Activated naive CD8-positive, alpha-beta T cell treated with anti-CD3 and anti-CD28 coated beads, Interleukin-2, amount 10 ng/mL, durations not matched to agents 7 days and 5 days (primary cell): ENCODE results near the gene POLD1. TPM values are rescaled to one million over a fixed set of nuclear protein-coding genes. Genes with fewer than 3 reads are reported as not detected.

ENCODE experiments used
- ATAC-seq: fragments of 150-1000 bp; cut with Tn5 transposase; one replicate; pipeline ENCODE4 v1.10.0; 2021; ENCODE audit warnings: low read depth, moderate library complexity
- POLR2A ChIA-PET: fragments of 350-600 bp; sonication (Branson Sonifier 250); formaldehyde crosslinking; loops from one replicate; lab custom pipeline; 2021; ENCODE audit warnings: antibody characterized with exemption; lab: Charles Lee
- DNase-seq: peaks from one replicate; pipeline ENCODE4 v3.0.0; 2021
- H3K27ac Mint-ChIP-seq: one replicate; pipeline ENCODE4 v1.8.0; 2022; ENCODE audit warnings: mild to moderate bottlenecking, mixed read lengths
- H3K27me3 Mint-ChIP-seq: one replicate; pipeline ENCODE4 v1.8.0; 2022; ENCODE audit warnings: mild to moderate bottlenecking, moderate library complexity, mixed read lengths
- H3K36me3 Mint-ChIP-seq: one replicate; pipeline ENCODE4 v1.8.0; 2021; ENCODE audit warnings: mild to moderate bottlenecking, mixed read lengths
- H3K4me1 Mint-ChIP-seq: one replicate; pipeline ENCODE4 v1.8.0; 2021; ENCODE audit warnings: mixed read lengths
- H3K4me3 Mint-ChIP-seq: one replicate; pipeline ENCODE4 v1.8.0; 2022; ENCODE audit warnings: mild to moderate bottlenecking, moderate library complexity, mixed read lengths
- H3K9me3 Mint-ChIP-seq: one replicate; pipeline ENCODE4 v1.8.0; 2021; ENCODE audit warnings: mixed read lengths
- total RNA-seq, 2 experiments: library from RNA; stranded (reverse); gene quantifications; one replicate each; pipeline ENCODE4 v1.2.3, GENCODE V29; 2021

The POLD1 gene
- total RNA-seq, 2 experiments from 2014 or later, result 131 to 143 TPM

GRCh38 chr19:50419022-50419579 is 35.0 kb downstream of the POLD1 start:
- Mint-ChIP-seq H3K27ac (peak overlapping the region; percentile 22), H3K4me1 (peaks cover 11% of the 10 kb centered on the region), H3K9me3 (no peaks in the 10 kb centered on the region), H3K4me3 (no peak overlapping the region), H3K27me3 (peaks cover 12% of the 10 kb centered on the region), H3K36me3 (peaks cover 9% of the 10 kb centered on the region)
- DNase-seq (no peak), ATAC-seq (no peak)
- POLR2A ChIA-PET, result no interaction called here

GRCh38 chr19:50419580-50420035 is 35.5 kb downstream of the POLD1 start:
- DNase-seq (no peak), ATAC-seq (no peak)
- H3K27me3 Mint-ChIP-seq, result peaks cover 12% of the 10 kb centered on the region
- peak overlapping the region; percentile 22 for H3K27ac Mint-ChIP-seq
- H3K36me3 Mint-ChIP-seq, result peaks cover 9% of the 10 kb centered on the region
- peaks cover 11% of the 10 kb centered on the region for H3K4me1 Mint-ChIP-seq
- no peaks in the 10 kb centered on the region for H3K9me3 Mint-ChIP-seq
- H3K4me3 Mint-ChIP-seq, result no peak overlapping the region
- POLR2A ChIA-PET, result no interaction called here

GRCh38 chr19:50420127-50420526 is 36.0 kb downstream of the POLD1 start:
- POLR2A ChIA-PET, result no interaction called here
- DNase-seq (no peak), ATAC-seq (no peak)
- Mint-ChIP-seq H3K4me1 (peaks cover 11% of the 10 kb centered on the region), H3K27me3 (peaks cover 12% of the 10 kb centered on the region), H3K36me3 (peaks cover 9% of the 10 kb centered on the region), H3K27ac (no peak overlapping the region), H3K9me3 (no peaks in the 10 kb centered on the region), H3K4me3 (no peak overlapping the region)

- Mint-ChIP-seq H3K4me1 (peaks cover 11% of the 10 kb centered on the region), H3K27me3 (peaks cover 12% of the 10 kb centered on the region), H3K36me3 (peaks cover 9% of the 10 kb centered on the region), H3K4me3 (no peak overlapping the region), H3K9me3 (no peaks in the 10 kb centered on the region), H3K27ac (no peak overlapping the region)
- ATAC-seq (no peak), DNase-seq (no peak)
- POLR2A ChIA-PET, result no interaction called here
These were observed 36.7 kb downstream of the POLD1 start for GRCh38 chr19:50420808-50421207.

GRCh38 chr19:50422397-50423278 is 38.5 kb downstream of the POLD1 start:
- peaks cover 7% of the 10 kb centered on the region for H3K36me3 Mint-ChIP-seq
- H3K27ac Mint-ChIP-seq, result no peak overlapping the region
- DNase-seq, result no peak
- H3K4me1 Mint-ChIP-seq, result peaks cover 11% of the 10 kb centered on the region
- H3K4me3 Mint-ChIP-seq, result no peak overlapping the region
- POLR2A ChIA-PET, result interaction anchor here (0.6 kb wide), 1 partner anchor 7 kb away, joined by 3 read pairs; no protein-coding TSS in a partner anchor
- ATAC-seq, result no peak
- H3K27me3 Mint-ChIP-seq, result peaks cover 12% of the 10 kb centered on the region
- H3K9me3 Mint-ChIP-seq, result no peaks in the 10 kb centered on the region

- Mint-ChIP-seq H3K4me1 (peaks cover 11% of the 10 kb centered on the region), H3K36me3 (peaks cover 7% of the 10 kb centered on the region), H3K27ac (no peak overlapping the region), H3K9me3 (no peaks in the 10 kb centered on the region), H3K27me3 (peaks cover 12% of the 10 kb centered on the region), H3K4me3 (no peak overlapping the region)
- POLR2A ChIA-PET, result no interaction called here
- ATAC-seq, result no peak
- DNase-seq, result no peak
These were observed 39.3 kb downstream of the POLD1 start for GRCh38 chr19:50423279-50424113.

GRCh38 chr19:50425581-50425980 is 41.4 kb downstream of the POLD1 start:
- ATAC-seq (no peak), DNase-seq (no peak)
- Mint-ChIP-seq H3K27me3 (peaks cover 17% of the 10 kb centered on the region), H3K4me3 (no peak overlapping the region), H3K9me3 (no peaks in the 10 kb centered on the region), H3K4me1 (peaks cover 2% of the 10 kb centered on the region), H3K27ac (no peak overlapping the region), H3K36me3 (no peaks in the 10 kb centered on the region)
- POLR2A ChIA-PET, result no interaction called here

- POLR2A ChIA-PET, result interaction anchor here (0.6 to 1.0 kb wide), 3 partner anchors 18 to 38 kb away, joined by 3 to 4 read pairs (median 4); no protein-coding TSS in a partner anchor
- DNase-seq (no peak), ATAC-seq (no peak)
- H3K27me3 Mint-ChIP-seq, result peaks cover 22% of the 10 kb centered on the region
- peak overlapping the region; percentile 13 for H3K4me3 Mint-ChIP-seq
- H3K36me3 Mint-ChIP-seq, result no peaks in the 10 kb centered on the region
- H3K9me3 Mint-ChIP-seq, result no peaks in the 10 kb centered on the region
- H3K4me1 Mint-ChIP-seq, result peaks cover 8% of the 10 kb centered on the region
- no peak overlapping the region for H3K27ac Mint-ChIP-seq
These were observed 43.3 kb downstream of the POLD1 start for GRCh38 chr19:50427318-50427925.

- H3K36me3 Mint-ChIP-seq, result no peaks in the 10 kb centered on the region
- peak overlapping the region; percentile 32 for H3K4me3 Mint-ChIP-seq
- H3K9me3 Mint-ChIP-seq, result no peaks in the 10 kb centered on the region
- DNase-seq (no peak), ATAC-seq (peak; percentile 20)
- peaks cover 8% of the 10 kb centered on the region for H3K4me1 Mint-ChIP-seq
- POLR2A ChIA-PET, result interaction anchor here (0.6 to 1.0 kb wide), 2 partner anchors 17 to 39 kb away, joined by 3 to 4 read pairs; no protein-coding TSS in a partner anchor
- H3K27ac Mint-ChIP-seq, result no peak overlapping the region
- peaks cover 26% of the 10 kb centered on the region for H3K27me3 Mint-ChIP-seq
These were observed 43.9 kb downstream of the POLD1 start for GRCh38 chr19:50427997-50428425.

- H3K4me3 Mint-ChIP-seq, result no peak overlapping the region
- H3K27ac Mint-ChIP-seq, result peak overlapping the region; percentile 9
- H3K27me3 Mint-ChIP-seq, result peaks cover 31% of the 10 kb centered on the region
- no peak for ATAC-seq
- POLR2A ChIA-PET, result interaction anchor here (1.0 kb wide), 1 partner anchor 40 kb away, joined by 3 read pairs; no protein-coding TSS in a partner anchor
- H3K9me3 Mint-ChIP-seq, result no peaks in the 10 kb centered on the region
- peaks cover 8% of the 10 kb centered on the region for H3K4me1 Mint-ChIP-seq
- no peak for DNase-seq
- H3K36me3 Mint-ChIP-seq, result no peaks in the 10 kb centered on the region
These were observed 44.8 kb downstream of the POLD1 start for GRCh38 chr19:50428772-50429463.

GRCh38 chr19:50430888-50431342 is 46.8 kb downstream of the POLD1 start:
- H3K9me3 Mint-ChIP-seq, result no peaks in the 10 kb centered on the region
- POLR2A ChIA-PET, result no interaction called here
- peak overlapping the region; percentile 95 for H3K4me3 Mint-ChIP-seq
- DNase-seq (no peak), ATAC-seq (no peak)
- peaks cover 34% of the 10 kb centered on the region for H3K27me3 Mint-ChIP-seq
- no peak overlapping the region for H3K27ac Mint-ChIP-seq
- peaks cover 8% of the 10 kb centered on the region for H3K4me1 Mint-ChIP-seq
- H3K36me3 Mint-ChIP-seq, result no peaks in the 10 kb centered on the region
